GM18907 (cell line): ENCODE data around the gene UTP18.
"Not testable (repeated sequence)": the region's sequence is repeated elsewhere in the genome, so short reads cannot be mapped to it uniquely, and the experiment has no call there.

Source experiments
- ATAC-seq: cut with Tn5 transposase; IDR thresholded peaks from one replicate; pipeline ENCODE4 v1.9.1; 2021; ENCODE audit warnings: mild to moderate bottlenecking, moderate library complexity; ENCODE audit not compliant: unreplicated experiment

The UTP18 gene

GRCh38 chr17:51260237-51261023, at the start of gene UTP18:
TSS of gene UTP18 (plus strand) at chr17:51260546. CDS start at chr17:51260585, 39 bp downstream.
- peak; percentile 82 for ATAC-seq

- ATAC-seq: no peak
Measured at GRCh38 chr17:51214920-51215319, 45.4 kb upstream of the UTP18 start.

- no peak for ATAC-seq
Measured at GRCh38 chr17:51217946-51218345, 42.4 kb upstream of the UTP18 start.

GRCh38 chr17:51221322-51221721, 39.0 kb upstream of the UTP18 start:
- ATAC-seq: no peak

GRCh38 chr17:51224402-51225262, 35.7 kb upstream of the UTP18 start:
- no peak for ATAC-seq

GRCh38 chr17:51225523-51225922, 34.8 kb upstream of the UTP18 start:
- ATAC-seq: not testable (repeated sequence)

- no peak for ATAC-seq
Measured at GRCh38 chr17:51228161-51228560, 32.2 kb upstream of the UTP18 start.

- no peak for ATAC-seq
Measured at GRCh38 chr17:51229889-51230288, 30.5 kb upstream of the UTP18 start.

GRCh38 chr17:51230306-51230705, 30.0 kb upstream of the UTP18 start:
- peak; percentile 68 for ATAC-seq

GRCh38 chr17:51231999-51232398, 28.3 kb upstream of the UTP18 start:
- no peak for ATAC-seq

GRCh38 chr17:51234162-51234561, 26.2 kb upstream of the UTP18 start:
- ATAC-seq: no peak

- peak; percentile 71 for ATAC-seq
Measured at GRCh38 chr17:51238255-51238887, 22.0 kb upstream of the UTP18 start.

GRCh38 chr17:51240275-51240674, 20.1 kb upstream of the UTP18 start:
- ATAC-seq: no peak

GRCh38 chr17:51244041-51244440, 16.3 kb upstream of the UTP18 start:
- no peak for ATAC-seq

GRCh38 chr17:51245535-51245934, 14.8 kb upstream of the UTP18 start:
- ATAC-seq: no peak

GRCh38 chr17:51250314-51250840, 10.0 kb upstream of the UTP18 start:
- ATAC-seq: no peak

- no peak for ATAC-seq
Measured at GRCh38 chr17:51251010-51251409, 9.3 kb upstream of the UTP18 start.

- ATAC-seq: no peak
Measured at GRCh38 chr17:51255673-51256072, 4.7 kb upstream of the UTP18 start.

- ATAC-seq: no peak
Measured at GRCh38 chr17:51256101-51256500, 4.2 kb upstream of the UTP18 start.

GRCh38 chr17:51257150-51258081, 2.9 kb upstream of the UTP18 start:
- no peak for ATAC-seq
